Panc1 (cell line): ENCODE data around the gene TUFT1. TPM values are rescaled to one million over a fixed set of nuclear protein-coding genes. Genes with fewer than 3 reads are reported as not detected.

Experiments
- ATAC-seq: fragments of 200-7000 bp; cut with Tn5 transposase; 2 replicates; pipeline ENCODE4 v1.9.1; 2020; ENCODE audit warnings: mild to moderate bottlenecking, moderate library complexity
- BruUV-seq: library from RNA; stranded (reverse); fragments of 400-500 nt; replicated peaks from 2 replicates; lab custom pipeline; 2021; lab: Mats Ljungman, UMichigan
- CTCF ChIA-PET: fragments of 300-600 bp; sonication (Branson Sonifier 250); formaldehyde crosslinking; loops from one replicate; lab custom pipeline; 2022; ENCODE audit warnings: antibody characterized with exemption; lab: Charles Lee
- POLR2A ChIA-PET: fragments of 300-600 bp; sonication (Branson Sonifier 250); formaldehyde crosslinking; loops from one replicate; lab custom pipeline; 2022; ENCODE audit warnings: antibody characterized with exemption; lab: Charles Lee
- DNase-seq: peaks from one replicate; pipeline ENCODE4 v3.0.0-alpha.2; 2010; ENCODE audit warnings: low read depth, low spot score
- H3K27ac ChIP-seq: 2 replicates; pipeline ENCODE4 v1.5.1; 2011; ENCODE audit warnings: mild to moderate bottlenecking, low read length, inconsistent platforms
- H3K27me3 ChIP-seq: fragments of 200-500 bp; sonication (Bioruptor generic); 2 replicates; pipeline ENCODE4 v1.6.0; 2014; ENCODE audit warnings: low read length, inconsistent platforms; ENCODE audit not compliant: control insufficient read depth, insufficient read depth
- H3K36me3 ChIP-seq: fragments of 200-500 bp; sonication (Bioruptor generic); 2 replicates; pipeline ENCODE4 v1.5.1; 2014; ENCODE audit warnings: inconsistent platforms, mild to moderate bottlenecking, low read length, moderate library complexity; ENCODE audit not compliant: control insufficient read depth, insufficient read depth
- H3K4me1 ChIP-seq: 2 replicates; pipeline ENCODE4 v1.5.1; 2011; ENCODE audit warnings: inconsistent platforms, mild to moderate bottlenecking, low read length, moderate library complexity; ENCODE audit not compliant: control insufficient read depth, insufficient read depth
- H3K4me3 ChIP-seq, 2 experiments: 2 replicates each; pipeline ENCODE4 v1.5.1; 2011 to 2012; ENCODE audit warnings: low read depth in 2 of 2, low read length in 2 of 2, mild to moderate bottlenecking in 2 of 2, inconsistent platforms in 1 of 2, moderate library complexity in 1 of 2
- H3K9me3 ChIP-seq: fragments of 200-500 bp; sonication (Bioruptor generic); 2 replicates; pipeline ENCODE4 v1.5.1; 2014; ENCODE audit warnings: low read depth, mild to moderate bottlenecking, inconsistent platforms, low read length, moderate library complexity; ENCODE audit not compliant: control insufficient read depth, insufficient read depth
- CTCF ChIP-seq: fragments of 450-650 bp; IDR thresholded peaks from 2 replicates; pipeline ENCODE4 v1.5.1; 2017; ENCODE audit warnings: mild to moderate bottlenecking
- POLR2AphosphoS5 ChIP-seq: IDR thresholded peaks from 2 replicates; pipeline ENCODE4 v1.6.1; 2012; ENCODE audit warnings: mild to moderate bottlenecking, low read depth, low read length, moderate library complexity
- SIN3A ChIP-seq: IDR thresholded peaks from 2 replicates; pipeline ENCODE4 v1.6.1; 2012; ENCODE audit warnings: low read depth, mild to moderate bottlenecking, low read length, moderate library complexity, borderline replicate concordance; ENCODE audit not compliant: insufficient read depth
- TCF7L2 ChIP-seq: IDR thresholded peaks from 2 replicates; pipeline ENCODE4 v1.6.1; 2011; ENCODE audit warnings: mild to moderate bottlenecking, low read depth, low read length, inconsistent platforms
- in situ Hi-C: cut with HindIII; loops from 2 replicates; pipeline ENCODE4 v1.10.0; 2016; ENCODE audit warnings: low sequenced_read_pairs, low pct_unique_long_range_greater_than_20kb
- intact Hi-C: fragments of 100-400 bp; cut with micrococcal nuclease; formaldehyde crosslinking; loops from one replicate; pipeline ENCODE4 v1.10.0; 2022; ENCODE audit not compliant: unreplicated experiment
- total RNA-seq: library from RNA; stranded (reverse); gene quantifications from one replicate; pipeline ENCODE4 v1.2.1, GENCODE V29; 2021; ENCODE audit not compliant: unreplicated experiment
- TF ChIP-seq, protein P1 (sequence below), 2 experiments: IDR thresholded peaks; 2 replicates each; pipeline ENCODE4 v1.6.1; 2011 to 2012; ENCODE audit warnings: low read depth in 2 of 2, control low read depth in 1 of 2, low read length in 1 of 2, mild to moderate bottlenecking in 1 of 2, moderate library complexity in 1 of 2; ENCODE audit not compliant: insufficient read depth in 1 of 2

The TUFT1 gene
- total RNA-seq, 1 experiment from 2014 or later, result 66.4 TPM

GRCh38 chr1:151612501-151613281, 72.6 kb downstream of the TUFT1 start:
- in situ Hi-C loops (no loop called here), intact Hi-C loops (no loop called here)
- Histone ChIP-seq H3K4me3 (peak overlapping the region; percentile 69 to 84), H3K36me3 (no peaks in the 10 kb centered on the region), H3K4me1 (peaks cover 43% of the 10 kb centered on the region), H3K27me3 (no peaks in the 10 kb centered on the region), H3K27ac (peak overlapping the region; percentile 78), H3K9me3 (no peaks in the 10 kb centered on the region)
- DNase-seq (no peak), ATAC-seq (peak; percentile 47)
- TF ChIP-seq CTCF (no peak), SIN3A (no peak), POLR2AphosphoS5 (no peak), TCF7L2 (no peak)
- TF ChIP-seq, protein P1, sequence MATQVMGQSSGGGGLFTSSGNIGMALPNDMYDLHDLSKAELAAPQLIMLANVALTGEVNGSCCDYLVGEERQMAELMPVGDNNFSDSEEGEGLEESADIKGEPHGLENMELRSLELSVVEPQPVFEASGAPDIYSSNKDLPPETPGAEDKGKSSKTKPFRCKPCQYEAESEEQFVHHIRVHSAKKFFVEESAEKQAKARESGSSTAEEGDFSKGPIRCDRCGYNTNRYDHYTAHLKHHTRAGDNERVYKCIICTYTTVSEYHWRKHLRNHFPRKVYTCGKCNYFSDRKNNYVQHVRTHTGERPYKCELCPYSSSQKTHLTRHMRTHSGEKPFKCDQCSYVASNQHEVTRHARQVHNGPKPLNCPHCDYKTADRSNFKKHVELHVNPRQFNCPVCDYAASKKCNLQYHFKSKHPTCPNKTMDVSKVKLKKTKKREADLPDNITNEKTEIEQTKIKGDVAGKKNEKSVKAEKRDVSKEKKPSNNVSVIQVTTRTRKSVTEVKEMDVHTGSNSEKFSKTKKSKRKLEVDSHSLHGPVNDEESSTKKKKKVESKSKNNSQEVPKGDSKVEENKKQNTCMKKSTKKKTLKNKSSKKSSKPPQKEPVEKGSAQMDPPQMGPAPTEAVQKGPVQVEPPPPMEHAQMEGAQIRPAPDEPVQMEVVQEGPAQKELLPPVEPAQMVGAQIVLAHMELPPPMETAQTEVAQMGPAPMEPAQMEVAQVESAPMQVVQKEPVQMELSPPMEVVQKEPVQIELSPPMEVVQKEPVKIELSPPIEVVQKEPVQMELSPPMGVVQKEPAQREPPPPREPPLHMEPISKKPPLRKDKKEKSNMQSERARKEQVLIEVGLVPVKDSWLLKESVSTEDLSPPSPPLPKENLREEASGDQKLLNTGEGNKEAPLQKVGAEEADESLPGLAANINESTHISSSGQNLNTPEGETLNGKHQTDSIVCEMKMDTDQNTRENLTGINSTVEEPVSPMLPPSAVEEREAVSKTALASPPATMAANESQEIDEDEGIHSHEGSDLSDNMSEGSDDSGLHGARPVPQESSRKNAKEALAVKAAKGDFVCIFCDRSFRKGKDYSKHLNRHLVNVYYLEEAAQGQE (IDR thresholded peaks at IDR 0.05; ENCODE audit: insufficient read depth in 1 of 2, low read depth in 2 of 2, low read length in 1 of 2), result no peak
- CTCF ChIA-PET, result interaction anchor here (0.6 to 0.7 kb wide), 2 partner anchors 104 to 240 kb away, joined by 5 to 9 read pairs; partner anchors contain the start of genes CELF3 and SELENBP1
- POLR2A ChIA-PET, result interaction anchor here (0.7 kb wide), 1 partner anchor 679 kb away, joined by 3 read pairs; no protein-coding TSS in a partner anchor
- no TSS peak for BruUV-seq

DNA sequence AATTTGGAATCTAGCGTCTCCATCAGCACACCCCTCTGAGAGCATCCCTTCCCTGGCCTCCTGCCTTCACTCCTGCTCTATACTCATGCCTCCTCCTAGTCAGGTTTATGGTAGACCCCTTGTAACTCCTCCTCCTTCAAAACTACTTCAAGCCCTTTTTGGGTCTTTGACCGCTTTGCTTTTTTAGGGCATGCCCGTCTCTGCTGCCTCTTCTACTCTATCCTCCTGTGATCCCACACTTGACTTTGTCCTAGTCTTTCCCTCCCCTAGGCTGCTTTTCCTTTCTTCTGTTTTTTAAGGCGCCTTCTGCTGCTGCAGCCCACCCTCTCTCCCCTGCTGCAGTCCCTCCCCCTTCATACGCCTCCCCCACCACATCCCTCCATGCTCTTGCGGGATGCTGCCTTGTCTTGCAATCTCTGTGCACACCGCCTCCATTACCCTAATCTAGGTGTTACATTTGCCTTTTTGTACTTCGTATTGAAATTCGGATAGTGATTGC, 73.2 kb downstream of the TUFT1 start:
- Histone ChIP-seq H3K9me3 (no peaks in the 10 kb centered on the region), H3K27ac (peak overlapping the region; percentile 78), H3K27me3 (no peaks in the 10 kb centered on the region), H3K36me3 (no peaks in the 10 kb centered on the region), H3K4me1 (peaks cover 42% of the 10 kb centered on the region), H3K4me3 (peak overlapping the region; percentile 69 to 84)
- no TSS peak for BruUV-seq
- CTCF ChIA-PET, result no interaction called here
- ATAC-seq, result no peak
- in situ Hi-C loops (no loop called here), intact Hi-C loops (no loop called here)
- TF ChIP-seq CTCF (no peak), POLR2AphosphoS5 (no peak), SIN3A (no peak), TCF7L2 (no peak)
- TF ChIP-seq, protein P1 (IDR thresholded peaks at IDR 0.05; ENCODE audit: insufficient read depth in 1 of 2, low read depth in 2 of 2, low read length in 1 of 2), result no peak
- DNase-seq, result no peak
- POLR2A ChIA-PET, result no interaction called here
